Left ventricle myocardium inferior (tissue), 1 donor: ENCODE results near the gene SEMA4F. TPM values are rescaled to one million over a fixed set of nuclear protein-coding genes. Genes with fewer than 3 reads are reported as not detected.

Experiments
- DNase-seq: peaks from one replicate; pipeline ENCODE4 v3.0.0-alpha.2; 2020
- H3K27ac ChIP-seq: fragments of 200-600 bp; replicated peaks from 2 replicates; pipeline ENCODE4 v1.8.0; 2021
- H3K27me3 ChIP-seq: fragments of 200-600 bp; 2 replicates; pipeline ENCODE4 v1.8.0; 2021; ENCODE audit warnings: low read depth
- H3K36me3 ChIP-seq: fragments of 200-600 bp; 2 replicates; pipeline ENCODE4 v1.8.0; 2021
- H3K4me1 ChIP-seq: fragments of 200-600 bp; 2 replicates; pipeline ENCODE4 v1.8.0; 2021
- H3K4me3 ChIP-seq: fragments of 200-600 bp; 2 replicates; pipeline ENCODE4 v1.8.0; 2021; ENCODE audit warnings: mild to moderate bottlenecking, moderate library complexity
- H3K9me3 ChIP-seq: fragments of 200-600 bp; replicated peaks from 2 replicates; pipeline ENCODE4 v1.8.0; 2021
- intact Hi-C: fragments of 100-400 bp; cut with micrococcal nuclease; formaldehyde crosslinking; loops from one replicate; pipeline ENCODE4 v1.11.0; 2022
- long read RNA-seq: library from polyadenylated mRNA; unstranded; transcript quantifications from one replicate; pipeline ENCODE4 v2.0.0, GENCODE V29; 2021
- total RNA-seq: library from RNA; stranded (reverse); fragmentation: NEBNext Ultra II Directional; extraction: Animal tissue kit (Norgen Biotek cat#: 25700); gene quantifications from one replicate; pipeline ENCODE4 v1.2.1, GENCODE V29; 2021
- TF ChIP-seq, protein P1 (sequence below): fragments of 200-600 bp; IDR thresholded peaks from 2 replicates; pipeline ENCODE4 v1.8.0; 2021; ENCODE audit warnings: antibody characterized with exemption, mild to moderate bottlenecking, borderline replicate concordance
- donor health status: DM: no; HTN: yes; CAD: no; lungs with severe emphysema.

Gene SEMA4F, protein sequence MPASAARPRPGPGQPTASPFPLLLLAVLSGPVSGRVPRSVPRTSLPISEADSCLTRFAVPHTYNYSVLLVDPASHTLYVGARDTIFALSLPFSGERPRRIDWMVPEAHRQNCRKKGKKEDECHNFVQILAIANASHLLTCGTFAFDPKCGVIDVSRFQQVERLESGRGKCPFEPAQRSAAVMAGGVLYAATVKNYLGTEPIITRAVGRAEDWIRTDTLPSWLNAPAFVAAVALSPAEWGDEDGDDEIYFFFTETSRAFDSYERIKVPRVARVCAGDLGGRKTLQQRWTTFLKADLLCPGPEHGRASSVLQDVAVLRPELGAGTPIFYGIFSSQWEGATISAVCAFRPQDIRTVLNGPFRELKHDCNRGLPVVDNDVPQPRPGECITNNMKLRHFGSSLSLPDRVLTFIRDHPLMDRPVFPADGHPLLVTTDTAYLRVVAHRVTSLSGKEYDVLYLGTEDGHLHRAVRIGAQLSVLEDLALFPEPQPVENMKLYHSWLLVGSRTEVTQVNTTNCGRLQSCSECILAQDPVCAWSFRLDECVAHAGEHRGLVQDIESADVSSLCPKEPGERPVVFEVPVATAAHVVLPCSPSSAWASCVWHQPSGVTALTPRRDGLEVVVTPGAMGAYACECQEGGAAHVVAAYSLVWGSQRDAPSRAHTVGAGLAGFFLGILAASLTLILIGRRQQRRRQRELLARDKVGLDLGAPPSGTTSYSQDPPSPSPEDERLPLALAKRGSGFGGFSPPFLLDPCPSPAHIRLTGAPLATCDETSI
- 2.9 TPM for total RNA-seq
- long read RNA-seq, full-length matches to known transcripts = 3 of 5 reads
- long read RNA-seq, partial matches to known transcripts = 1 of 5 reads
- long read RNA-seq, other reads (novel, unspliced or antisense) = 1 of 5 reads

DNA sequence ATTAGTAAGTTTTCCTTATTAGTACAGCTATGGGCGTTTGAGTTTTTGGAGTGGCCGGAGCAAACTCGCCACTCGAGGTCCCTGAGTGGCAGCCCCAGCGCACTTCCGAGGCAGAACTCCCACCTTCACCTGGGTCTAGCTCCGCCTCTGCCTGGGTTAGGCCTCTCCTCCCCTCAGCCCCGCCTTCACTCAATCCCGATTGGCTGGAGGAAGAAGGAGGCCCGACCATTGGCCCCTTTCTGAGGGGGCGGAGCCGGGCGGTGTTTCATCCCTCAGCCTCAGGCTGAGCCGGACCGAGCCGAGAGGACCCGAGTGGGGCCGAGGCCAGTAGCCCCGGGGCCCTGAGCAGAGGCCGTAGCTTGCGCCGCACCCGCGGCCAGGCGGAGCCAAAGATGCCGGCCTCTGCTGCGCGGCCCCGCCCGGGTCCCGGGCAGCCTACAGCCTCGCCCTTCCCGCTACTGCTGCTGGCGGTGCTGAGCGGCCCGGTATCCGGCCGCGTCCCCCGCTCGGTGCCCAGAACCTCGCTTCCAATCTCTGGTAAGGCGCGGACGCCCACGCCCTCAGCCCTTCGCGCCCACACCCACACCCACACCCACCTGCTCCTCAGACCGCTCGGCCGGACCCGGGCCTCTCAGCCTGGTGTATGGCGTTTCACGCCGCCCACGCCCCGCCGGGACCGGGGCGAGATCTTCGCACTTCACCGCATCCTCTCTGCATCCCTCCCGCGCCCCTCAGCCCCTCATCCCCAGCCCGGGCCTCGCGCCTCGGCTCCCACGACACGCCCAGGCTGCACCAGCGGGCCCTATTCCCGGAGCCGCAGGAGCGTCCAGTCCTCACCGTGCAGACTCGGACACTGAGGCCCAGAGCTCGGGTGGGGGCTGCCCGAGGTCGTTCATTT lies at the start of gene SEMA4F:
Gene SEMA4F (plus strand): TSS at position 263 of the 898 bp plus-strand sequence. CDS start 130 bp downstream, at position 393.
- Histone ChIP-seq H3K27ac (peak within 1 kb of the TSS; percentile 58), H3K4me1 (peaks cover 16% of the 10 kb centered on the region), H3K9me3 (no peaks in the 10 kb centered on the region), H3K27me3 (peaks cover 16% of the 10 kb centered on the region), H3K4me3 (peak within 1 kb of the TSS; percentile 84), H3K36me3 (no peaks in the 10 kb centered on the region)
- DNase-seq = peak; percentile 97
- intact Hi-C loops = no loop called here
- TF ChIP-seq, protein P1, sequence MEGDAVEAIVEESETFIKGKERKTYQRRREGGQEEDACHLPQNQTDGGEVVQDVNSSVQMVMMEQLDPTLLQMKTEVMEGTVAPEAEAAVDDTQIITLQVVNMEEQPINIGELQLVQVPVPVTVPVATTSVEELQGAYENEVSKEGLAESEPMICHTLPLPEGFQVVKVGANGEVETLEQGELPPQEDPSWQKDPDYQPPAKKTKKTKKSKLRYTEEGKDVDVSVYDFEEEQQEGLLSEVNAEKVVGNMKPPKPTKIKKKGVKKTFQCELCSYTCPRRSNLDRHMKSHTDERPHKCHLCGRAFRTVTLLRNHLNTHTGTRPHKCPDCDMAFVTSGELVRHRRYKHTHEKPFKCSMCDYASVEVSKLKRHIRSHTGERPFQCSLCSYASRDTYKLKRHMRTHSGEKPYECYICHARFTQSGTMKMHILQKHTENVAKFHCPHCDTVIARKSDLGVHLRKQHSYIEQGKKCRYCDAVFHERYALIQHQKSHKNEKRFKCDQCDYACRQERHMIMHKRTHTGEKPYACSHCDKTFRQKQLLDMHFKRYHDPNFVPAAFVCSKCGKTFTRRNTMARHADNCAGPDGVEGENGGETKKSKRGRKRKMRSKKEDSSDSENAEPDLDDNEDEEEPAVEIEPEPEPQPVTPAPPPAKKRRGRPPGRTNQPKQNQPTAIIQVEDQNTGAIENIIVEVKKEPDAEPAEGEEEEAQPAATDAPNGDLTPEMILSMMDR = no peak

DNA sequence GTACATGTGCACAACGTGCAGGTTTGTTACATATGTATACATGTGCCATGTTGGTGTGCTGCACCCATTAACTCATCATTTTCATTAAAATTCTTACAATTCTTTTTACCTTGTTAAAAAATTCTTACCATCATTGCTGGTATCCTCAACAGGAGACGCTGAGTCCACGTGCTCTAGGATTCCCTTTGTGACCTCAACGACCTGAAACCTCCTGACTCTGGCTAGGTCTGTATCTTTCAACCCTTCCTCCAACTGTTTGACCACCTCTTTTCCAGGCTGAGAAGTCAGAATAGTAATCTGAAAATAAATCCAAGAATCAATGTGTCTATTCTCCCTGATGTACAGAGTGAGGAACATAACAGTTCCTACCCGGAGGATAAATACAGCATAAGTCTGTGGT lies 47.1 kb upstream of the SEMA4F start:
- no peak for DNase-seq
- no peaks in the 10 kb centered on the region for H3K4me1 ChIP-seq
- H3K27ac ChIP-seq = no peak overlapping the region
- intact Hi-C loops = no loop called here
- no peak overlapping the region for H3K4me3 ChIP-seq
- TF ChIP-seq, protein P1 = no peak
- H3K9me3 ChIP-seq = no peaks in the 10 kb centered on the region
- peaks cover 92% of the 10 kb centered on the region for H3K27me3 ChIP-seq
- no peaks in the 10 kb centered on the region for H3K36me3 ChIP-seq

DNA sequence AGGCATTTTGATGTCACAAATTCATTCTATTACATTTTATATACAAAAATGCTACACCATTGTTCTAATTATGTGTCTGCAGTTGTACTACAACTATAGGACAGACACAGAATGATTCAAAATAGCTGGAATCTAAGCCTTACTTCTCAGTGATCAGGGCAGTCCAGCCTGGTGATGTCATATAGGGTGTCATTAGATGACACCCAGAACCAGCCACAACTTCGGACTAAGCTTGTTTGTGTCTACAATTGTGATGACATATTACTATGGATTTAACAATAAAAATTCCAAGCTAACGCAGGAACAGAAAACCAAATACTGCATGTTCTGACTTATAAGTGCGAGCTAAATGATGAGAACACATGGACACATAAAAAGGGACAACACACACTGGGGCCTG lies 36.9 kb upstream of the SEMA4F start:
- no peak overlapping the region for H3K4me3 ChIP-seq
- no peaks in the 10 kb centered on the region for H3K36me3 ChIP-seq
- peaks cover 73% of the 10 kb centered on the region for H3K27me3 ChIP-seq
- H3K4me1 ChIP-seq = no peaks in the 10 kb centered on the region
- TF ChIP-seq, protein P1 = no peak
- intact Hi-C loops = no loop called here
- no peak overlapping the region for H3K27ac ChIP-seq
- no peak for DNase-seq
- no peaks in the 10 kb centered on the region for H3K9me3 ChIP-seq

DNA sequence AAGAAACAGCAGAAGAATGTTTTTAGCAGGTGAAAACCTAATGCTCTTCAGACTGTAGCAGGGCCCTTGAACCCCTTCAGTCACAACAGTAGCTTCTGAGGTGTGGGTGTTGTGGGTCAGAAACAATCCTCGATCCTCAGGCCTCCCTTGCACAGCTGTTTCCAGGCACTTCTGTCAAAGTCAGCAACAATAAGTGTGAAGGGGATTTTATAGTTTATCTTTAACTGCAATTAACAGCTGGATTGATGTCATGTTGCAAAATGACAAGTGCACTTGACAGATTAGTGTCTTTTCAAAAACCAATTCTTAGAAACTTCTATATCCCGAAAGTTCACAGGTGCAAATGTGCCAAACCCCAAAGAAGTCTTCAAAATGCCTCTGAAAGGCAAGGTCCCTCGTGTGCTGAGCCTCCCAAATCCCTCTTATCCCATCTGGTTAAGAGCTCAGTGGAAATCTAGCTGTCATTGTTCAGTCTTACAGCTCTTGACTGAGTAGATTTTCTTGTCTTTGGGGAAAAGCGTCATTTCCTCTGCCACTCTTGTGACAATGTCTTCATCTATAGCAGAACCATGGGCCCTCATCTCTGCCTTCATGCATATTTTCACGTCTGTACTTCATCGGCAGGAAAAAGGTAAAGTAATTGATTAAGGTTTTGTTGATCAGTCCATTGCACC lies 35.5 kb upstream of the SEMA4F start:
- H3K9me3 ChIP-seq = no peaks in the 10 kb centered on the region

More for the DNA sequence above, 35.5 kb upstream of the SEMA4F start:
- H3K27me3 ChIP-seq = peaks cover 59% of the 10 kb centered on the region
- TF ChIP-seq, protein P1 = no peak
- no peaks in the 10 kb centered on the region for H3K36me3 ChIP-seq
- DNase-seq = no peak
- intact Hi-C loops = no loop called here
- no peak overlapping the region for H3K4me3 ChIP-seq
- H3K4me1 ChIP-seq = no peaks in the 10 kb centered on the region
- H3K27ac ChIP-seq = no peak overlapping the region
